ENCODE results near the gene RBP4. TPM values are rescaled to one million over a fixed set of nuclear protein-coding genes. Genes with fewer than 3 reads are reported as not detected.

The RBP4 gene
- 33.9 TPM for polyA plus RNA-seq
- long read RNA-seq, donor 1, transcript RBP4-201 (6 exons, 1,068 nt) = major isoform, 33 of 38 reads
- long read RNA-seq, donor 1, partial matches to known transcripts = 5 of 38 reads
- long read RNA-seq, donor 1, other reads (novel, unspliced or antisense) = 0 of 38 reads
- long read RNA-seq, donor 2, transcript RBP4-201 (6 exons, 1,068 nt) = major isoform, 22 of 27 reads
- long read RNA-seq, donor 2, partial matches to known transcripts = 5 of 27 reads
- long read RNA-seq, donor 2, other reads (novel, unspliced or antisense) = 0 of 27 reads
- long read RNA-seq, donor 3 = 0 reads
- long read RNA-seq, donor 4, transcript RBP4-201 (6 exons, 1,068 nt) = major isoform, 13 of 13 reads
- long read RNA-seq, donor 4, partial matches to known transcripts = 0 of 13 reads
- long read RNA-seq, donor 4, other reads (novel, unspliced or antisense) = 0 of 13 reads
- long read RNA-seq, donor 5, transcript RBP4-201 (6 exons, 1,068 nt) = major isoform, 16 of 16 reads
- long read RNA-seq, donor 5, partial matches to known transcripts = 0 of 16 reads
- long read RNA-seq, donor 5, other reads (novel, unspliced or antisense) = 0 of 16 reads
- long read RNA-seq, donor 6, transcript RBP4-201 (6 exons, 1,068 nt) = major isoform, 18 of 19 reads
- long read RNA-seq, donor 6, partial matches to known transcripts = 0 of 19 reads
- long read RNA-seq, donor 6, other reads (novel, unspliced or antisense) = 0 of 19 reads
- long read RNA-seq, donor 7, transcript RBP4-201 (6 exons, 1,068 nt) = major isoform, 15 of 21 reads
- long read RNA-seq, donor 7, partial matches to known transcripts = 5 of 21 reads
- long read RNA-seq, donor 7, other reads (novel, unspliced or antisense) = 0 of 21 reads
- long read RNA-seq, donor 8, transcript RBP4-201 (6 exons, 1,068 nt) = major isoform, 37 of 49 reads
- long read RNA-seq, donor 8, partial matches to known transcripts = 7 of 49 reads
- long read RNA-seq, donor 8, other reads (novel, unspliced or antisense) = 5 of 49 reads
- long read RNA-seq, donor 9, transcript RBP4-201 (6 exons, 1,068 nt) = major isoform, 31 of 31 reads
- long read RNA-seq, donor 9, partial matches to known transcripts = 0 of 31 reads
- long read RNA-seq, donor 9, other reads (novel, unspliced or antisense) = 0 of 31 reads
- long read RNA-seq, donor 10, transcript RBP4-201 (6 exons, 1,068 nt) = major isoform, 21 of 22 reads
- long read RNA-seq, donor 10, partial matches to known transcripts = 0 of 22 reads
- long read RNA-seq, donor 10, other reads (novel, unspliced or antisense) = 0 of 22 reads
- long read RNA-seq, donor 11, transcript RBP4-201 (6 exons, 1,068 nt) = major isoform, 47 of 52 reads
- long read RNA-seq, donor 11, partial matches to known transcripts = 5 of 52 reads
- long read RNA-seq, donor 11, other reads (novel, unspliced or antisense) = 0 of 52 reads

GRCh38 chr10:93601146-93601773 lies at the start of gene RBP4:
RBP4 (minus strand) TSS chr10:93601235; CDS start chr10:93601028, 207 bp downstream.
- WGBS (ENCODE audit: insufficient coverage, low lambda C conversion rate) = no CpG with 5 or more reads among the region's 63 CpGs
- H3K4me1 ChIP-seq (ENCODE audit: control insufficient read depth, insufficient read depth, low read length) = no peaks in the 10 kb centered on the region
- H3K27ac ChIP-seq (ENCODE audit: low read length) = no peak within 1 kb of the TSS
- H3K4me3 ChIP-seq (ENCODE audit: low read length) = peak within 1 kb of the TSS; percentile 45
- DNase-seq = peak; percentile 50 to 73
- H3K36me3 ChIP-seq (ENCODE audit: control insufficient read depth, insufficient read depth, low read length) = no peaks in the 10 kb centered on the region
- H3K27me3 ChIP-seq (ENCODE audit: control insufficient read depth, insufficient read depth, low read length) = peaks cover 36% of the 10 kb centered on the region
- no peaks in the 10 kb centered on the region for H3K9me3 ChIP-seq (ENCODE audit: control insufficient read depth, low read depth, low read length)

GRCh38 chr10:93639791-93640190 lies 38.8 kb upstream of the RBP4 start:
- H3K36me3 ChIP-seq (ENCODE audit: control insufficient read depth, insufficient read depth, low read length) = no peaks in the 10 kb centered on the region
- no peaks in the 10 kb centered on the region for H3K4me1 ChIP-seq (ENCODE audit: control insufficient read depth, insufficient read depth, low read length)
- no peak for DNase-seq
- peaks cover 4% of the 10 kb centered on the region for H3K27me3 ChIP-seq (ENCODE audit: control insufficient read depth, insufficient read depth, low read length)
- no peak overlapping the region for H3K27ac ChIP-seq (ENCODE audit: low read length)
- no peaks in the 10 kb centered on the region for H3K9me3 ChIP-seq (ENCODE audit: control insufficient read depth, low read depth, low read length)
- H3K4me3 ChIP-seq (ENCODE audit: low read length) = no peak overlapping the region
- WGBS (ENCODE audit: insufficient coverage, low lambda C conversion rate) = 73% methylated on average over 3 of the region's 7 CpGs

GRCh38 chr10:93630625-93631557 lies 29.9 kb upstream of the RBP4 start:
- 100% methylated on average over 1 of the region's 15 CpGs for WGBS (ENCODE audit: insufficient coverage, low lambda C conversion rate)
- DNase-seq = peak in 1 of 2 donors; percentile 5
- Histone ChIP-seq H3K9me3 (ENCODE audit: control insufficient read depth, low read depth, low read length) (no peaks in the 10 kb centered on the region), H3K27ac (ENCODE audit: low read length) (no peak overlapping the region), H3K36me3 (ENCODE audit: control insufficient read depth, insufficient read depth, low read length) (no peaks in the 10 kb centered on the region), H3K27me3 (ENCODE audit: control insufficient read depth, insufficient read depth, low read length) (no peaks in the 10 kb centered on the region), H3K4me3 (ENCODE audit: low read length) (no peak overlapping the region), H3K4me1 (ENCODE audit: control insufficient read depth, insufficient read depth, low read length) (no peaks in the 10 kb centered on the region)

- Histone ChIP-seq H3K27me3 (ENCODE audit: control insufficient read depth, insufficient read depth, low read length) (no peaks in the 10 kb centered on the region), H3K4me3 (ENCODE audit: low read length) (no peak overlapping the region), H3K36me3 (ENCODE audit: control insufficient read depth, insufficient read depth, low read length) (no peaks in the 10 kb centered on the region), H3K9me3 (ENCODE audit: control insufficient read depth, low read depth, low read length) (no peaks in the 10 kb centered on the region), H3K27ac (ENCODE audit: low read length) (no peak overlapping the region), H3K4me1 (ENCODE audit: control insufficient read depth, insufficient read depth, low read length) (no peaks in the 10 kb centered on the region)
- WGBS (ENCODE audit: insufficient coverage, low lambda C conversion rate) = no CpG with 5 or more reads among the region's 7 CpGs
- no peak for DNase-seq
Measured at GRCh38 chr10:93629647-93630305, 28.7 kb upstream of the RBP4 start.

GRCh38 chr10:93628858-93629257 lies 27.8 kb upstream of the RBP4 start:
- no peak for DNase-seq
- Histone ChIP-seq H3K4me3 (ENCODE audit: low read length) (no peak overlapping the region), H3K36me3 (ENCODE audit: control insufficient read depth, insufficient read depth, low read length) (no peaks in the 10 kb centered on the region), H3K9me3 (ENCODE audit: control insufficient read depth, low read depth, low read length) (no peaks in the 10 kb centered on the region), H3K27me3 (ENCODE audit: control insufficient read depth, insufficient read depth, low read length) (no peaks in the 10 kb centered on the region), H3K27ac (ENCODE audit: low read length) (no peak overlapping the region), H3K4me1 (ENCODE audit: control insufficient read depth, insufficient read depth, low read length) (no peaks in the 10 kb centered on the region)
- WGBS (ENCODE audit: insufficient coverage, low lambda C conversion rate) = no CpG with 5 or more reads among the region's 4 CpGs

- Histone ChIP-seq H3K4me3 (ENCODE audit: low read length) (no peak overlapping the region), H3K27me3 (ENCODE audit: control insufficient read depth, insufficient read depth, low read length) (peaks cover 2% of the 10 kb centered on the region)
- WGBS (ENCODE audit: insufficient coverage, low lambda C conversion rate) = no CpG with 5 or more reads among the region's 1 CpG
Measured at GRCh38 chr10:93622942-93623341, 21.9 kb upstream of the RBP4 start.

GRCh38 chr10:93620925-93621324 lies 19.9 kb upstream of the RBP4 start:
- Histone ChIP-seq H3K27me3 (ENCODE audit: control insufficient read depth, insufficient read depth, low read length) (peaks cover 2% of the 10 kb centered on the region), H3K36me3 (ENCODE audit: control insufficient read depth, insufficient read depth, low read length) (no peaks in the 10 kb centered on the region), H3K9me3 (ENCODE audit: control insufficient read depth, low read depth, low read length) (no peaks in the 10 kb centered on the region), H3K4me3 (ENCODE audit: low read length) (no peak overlapping the region), H3K4me1 (ENCODE audit: control insufficient read depth, insufficient read depth, low read length) (no peaks in the 10 kb centered on the region), H3K27ac (ENCODE audit: low read length) (no peak overlapping the region)
- 80% methylated on average over 1 of the region's 7 CpGs for WGBS (ENCODE audit: insufficient coverage, low lambda C conversion rate)
- DNase-seq = no peak

More at GRCh38 chr10:93622942-93623341, 21.9 kb upstream of the RBP4 start:
- H3K4me1 ChIP-seq (ENCODE audit: control insufficient read depth, insufficient read depth, low read length) = no peaks in the 10 kb centered on the region
- no peak overlapping the region for H3K27ac ChIP-seq (ENCODE audit: low read length)
- DNase-seq = no peak
- no peaks in the 10 kb centered on the region for H3K36me3 ChIP-seq (ENCODE audit: control insufficient read depth, insufficient read depth, low read length)
- H3K9me3 ChIP-seq (ENCODE audit: control insufficient read depth, low read depth, low read length) = no peaks in the 10 kb centered on the region

GRCh38 chr10:93615576-93616235 lies 14.7 kb upstream of the RBP4 start:
- Histone ChIP-seq H3K27me3 (ENCODE audit: control insufficient read depth, insufficient read depth, low read length) (no peaks in the 10 kb centered on the region), H3K27ac (ENCODE audit: low read length) (no peak overlapping the region), H3K4me3 (ENCODE audit: low read length) (no peak overlapping the region), H3K4me1 (ENCODE audit: control insufficient read depth, insufficient read depth, low read length) (no peaks in the 10 kb centered on the region), H3K9me3 (ENCODE audit: control insufficient read depth, low read depth, low read length) (no peaks in the 10 kb centered on the region), H3K36me3 (ENCODE audit: control insufficient read depth, insufficient read depth, low read length) (no peaks in the 10 kb centered on the region)
- DNase-seq = no peak
- no CpG with 5 or more reads among the region's 9 CpGs for WGBS (ENCODE audit: insufficient coverage, low lambda C conversion rate)
